NB4 (cell line): ENCODE data around the gene UBE2U.

ENCODE experiments used
- CTCF ChIP-seq: IDR thresholded peaks from one replicate; pipeline ENCODE4 v1.5.1; 2012; ENCODE audit warnings: low read depth, low read length
- POLR2A ChIP-seq: IDR thresholded peaks from 2 replicates; pipeline ENCODE4 v1.6.1; 2011; ENCODE audit warnings: mild to moderate bottlenecking; ENCODE audit not compliant: insufficient read length; ENCODE audit errors: extremely low read depth

GRCh38 chr1:64302194-64302593, 98.8 kb downstream of the UBE2U start:
- TF ChIP-seq CTCF (no peak), POLR2A (no peak)
